Cardiac fibroblast (primary cell): ENCODE data around the gene BEST3.

Experiments used
- DNase-seq, 2 donors: peaks; one replicate each; pipeline versions ENCODE4 v3.0.0 to v3.0.0-alpha.2; 2010; ENCODE audit warnings: low read depth in 2 of 2
- H3K4me3 ChIP-seq, 2 donors: replicated peaks in 1 of 2; 1 replicate in 1 of 2; 2 replicates in 1 of 2; pipeline ENCODE4 v1.5.1; 2011; ENCODE audit warnings: low read depth in 2 of 2, low read length in 2 of 2, mild to moderate bottlenecking in 2 of 2, moderate library complexity in 1 of 2
- TF ChIP-seq, protein P1 (sequence below): IDR thresholded peaks from one replicate; pipeline ENCODE4 v1.5.1; 2011; ENCODE audit warnings: low read depth, mild to moderate bottlenecking, low read length, inconsistent platforms

Gene BEST3

DNA sequence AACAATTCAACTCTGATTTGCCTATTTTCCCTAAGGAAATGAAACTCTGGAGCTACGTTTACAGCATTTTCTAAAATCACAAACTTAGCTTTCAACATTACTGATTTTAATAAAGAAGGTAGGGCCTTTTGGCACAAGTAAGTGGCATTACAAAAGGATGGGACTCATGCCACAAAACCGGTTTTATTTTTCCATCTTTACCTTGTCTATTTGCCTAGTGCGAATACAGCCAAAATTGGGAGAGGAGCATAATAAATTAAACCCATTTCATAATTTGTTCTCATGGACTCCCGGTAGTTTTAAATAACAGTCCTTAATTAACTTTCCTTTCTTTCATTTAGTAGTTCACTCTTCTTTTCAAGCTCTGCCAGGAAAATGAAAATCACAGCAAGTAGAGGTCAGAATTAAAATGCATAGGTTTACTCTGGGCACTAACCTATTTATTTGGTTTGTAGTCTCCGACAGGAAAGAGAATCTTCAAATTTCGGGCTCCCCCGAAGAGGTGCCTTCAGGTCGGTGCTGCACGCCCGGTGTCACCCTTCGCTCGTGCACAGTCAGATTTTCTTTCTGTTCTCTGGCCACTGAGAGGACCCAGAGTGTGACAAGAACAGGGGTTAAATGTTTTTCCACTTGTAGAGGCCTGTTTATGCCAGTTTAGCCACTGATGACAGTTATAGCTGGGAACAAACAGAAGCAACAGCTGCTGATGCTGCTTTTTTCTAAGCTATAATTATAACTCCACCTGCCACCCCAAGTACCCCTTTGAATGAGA is at the start of gene BEST3:
TSS of gene BEST3 (minus strand) at position 535 of the 772 bp plus-strand sequence. CDS start 1,505 bp downstream, outside the sequence.
- no peak within 1 kb of the TSS for H3K4me3 ChIP-seq
- no peak for DNase-seq
- TF ChIP-seq, protein P1, sequence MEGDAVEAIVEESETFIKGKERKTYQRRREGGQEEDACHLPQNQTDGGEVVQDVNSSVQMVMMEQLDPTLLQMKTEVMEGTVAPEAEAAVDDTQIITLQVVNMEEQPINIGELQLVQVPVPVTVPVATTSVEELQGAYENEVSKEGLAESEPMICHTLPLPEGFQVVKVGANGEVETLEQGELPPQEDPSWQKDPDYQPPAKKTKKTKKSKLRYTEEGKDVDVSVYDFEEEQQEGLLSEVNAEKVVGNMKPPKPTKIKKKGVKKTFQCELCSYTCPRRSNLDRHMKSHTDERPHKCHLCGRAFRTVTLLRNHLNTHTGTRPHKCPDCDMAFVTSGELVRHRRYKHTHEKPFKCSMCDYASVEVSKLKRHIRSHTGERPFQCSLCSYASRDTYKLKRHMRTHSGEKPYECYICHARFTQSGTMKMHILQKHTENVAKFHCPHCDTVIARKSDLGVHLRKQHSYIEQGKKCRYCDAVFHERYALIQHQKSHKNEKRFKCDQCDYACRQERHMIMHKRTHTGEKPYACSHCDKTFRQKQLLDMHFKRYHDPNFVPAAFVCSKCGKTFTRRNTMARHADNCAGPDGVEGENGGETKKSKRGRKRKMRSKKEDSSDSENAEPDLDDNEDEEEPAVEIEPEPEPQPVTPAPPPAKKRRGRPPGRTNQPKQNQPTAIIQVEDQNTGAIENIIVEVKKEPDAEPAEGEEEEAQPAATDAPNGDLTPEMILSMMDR = no peak

DNA sequence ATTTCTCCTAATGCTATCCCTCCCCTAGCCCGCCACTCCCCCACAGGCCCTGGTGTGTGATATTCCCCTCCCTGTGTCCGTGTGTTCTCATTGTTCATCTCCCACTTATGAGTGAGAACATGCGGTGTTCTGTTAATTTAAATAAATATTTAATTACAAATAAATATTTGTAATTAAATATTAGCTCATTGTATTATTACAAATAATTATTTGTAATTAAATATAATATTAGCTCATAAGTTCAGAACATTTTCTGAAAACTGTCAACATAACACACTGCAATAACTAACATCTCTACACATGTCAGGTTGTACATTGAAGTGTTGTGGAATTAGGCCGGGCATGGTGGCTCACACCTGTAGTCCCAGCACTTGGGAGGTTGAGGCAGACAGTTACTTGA is 45.0 kb upstream of the BEST3 start:
- TF ChIP-seq, protein P1 = no peak
- no peak for DNase-seq
- H3K4me3 ChIP-seq = no peak overlapping the region

DNA sequence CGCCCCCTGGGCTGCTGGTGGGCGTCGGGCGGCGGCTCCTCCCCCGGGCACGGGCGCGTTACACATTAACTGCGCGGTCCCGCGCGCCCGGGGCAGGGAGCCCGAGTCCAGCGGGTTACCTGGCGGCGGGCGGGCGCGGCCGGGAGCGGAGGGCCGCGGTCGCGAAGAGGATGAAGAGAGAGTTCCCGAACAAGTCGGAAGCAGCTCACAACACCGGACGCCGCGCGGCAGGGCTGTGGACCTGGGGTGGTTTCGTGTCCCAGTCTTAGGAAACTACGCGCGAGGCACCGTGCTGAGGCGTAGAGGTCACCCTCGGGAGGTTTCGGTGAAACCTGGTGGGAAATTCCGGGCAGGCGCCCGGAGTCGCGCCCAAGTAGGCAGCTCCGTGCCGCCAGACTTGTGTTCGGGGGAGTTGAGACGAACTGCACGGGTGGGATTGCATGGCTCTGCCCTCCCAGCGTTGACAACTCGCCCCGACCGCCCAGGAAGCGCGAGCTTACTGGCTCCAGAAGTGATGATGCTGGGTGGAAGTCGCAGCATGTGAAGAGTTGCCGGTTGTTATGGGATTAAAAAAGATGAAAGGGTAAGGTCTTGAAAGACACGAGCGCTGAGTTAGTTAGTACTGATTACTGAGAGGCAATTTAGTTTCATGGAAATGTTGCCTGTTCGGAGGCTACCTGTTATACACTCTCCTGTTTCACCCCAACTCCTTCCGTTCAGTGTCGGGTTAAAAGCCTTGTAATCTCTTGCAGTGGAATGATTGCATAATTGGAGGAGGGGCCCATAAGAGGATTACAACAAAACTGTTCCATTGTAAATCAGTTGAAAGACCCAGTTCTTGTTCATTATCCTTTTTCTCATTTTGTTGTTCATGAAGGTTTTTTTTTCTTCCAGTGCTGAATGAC is 40.4 kb upstream of the BEST3 start:
- TF ChIP-seq, protein P1 = no peak
- peak; percentile 35 to 49 for DNase-seq
- peak overlapping the region; percentile 68 to 80 for H3K4me3 ChIP-seq

DNA sequence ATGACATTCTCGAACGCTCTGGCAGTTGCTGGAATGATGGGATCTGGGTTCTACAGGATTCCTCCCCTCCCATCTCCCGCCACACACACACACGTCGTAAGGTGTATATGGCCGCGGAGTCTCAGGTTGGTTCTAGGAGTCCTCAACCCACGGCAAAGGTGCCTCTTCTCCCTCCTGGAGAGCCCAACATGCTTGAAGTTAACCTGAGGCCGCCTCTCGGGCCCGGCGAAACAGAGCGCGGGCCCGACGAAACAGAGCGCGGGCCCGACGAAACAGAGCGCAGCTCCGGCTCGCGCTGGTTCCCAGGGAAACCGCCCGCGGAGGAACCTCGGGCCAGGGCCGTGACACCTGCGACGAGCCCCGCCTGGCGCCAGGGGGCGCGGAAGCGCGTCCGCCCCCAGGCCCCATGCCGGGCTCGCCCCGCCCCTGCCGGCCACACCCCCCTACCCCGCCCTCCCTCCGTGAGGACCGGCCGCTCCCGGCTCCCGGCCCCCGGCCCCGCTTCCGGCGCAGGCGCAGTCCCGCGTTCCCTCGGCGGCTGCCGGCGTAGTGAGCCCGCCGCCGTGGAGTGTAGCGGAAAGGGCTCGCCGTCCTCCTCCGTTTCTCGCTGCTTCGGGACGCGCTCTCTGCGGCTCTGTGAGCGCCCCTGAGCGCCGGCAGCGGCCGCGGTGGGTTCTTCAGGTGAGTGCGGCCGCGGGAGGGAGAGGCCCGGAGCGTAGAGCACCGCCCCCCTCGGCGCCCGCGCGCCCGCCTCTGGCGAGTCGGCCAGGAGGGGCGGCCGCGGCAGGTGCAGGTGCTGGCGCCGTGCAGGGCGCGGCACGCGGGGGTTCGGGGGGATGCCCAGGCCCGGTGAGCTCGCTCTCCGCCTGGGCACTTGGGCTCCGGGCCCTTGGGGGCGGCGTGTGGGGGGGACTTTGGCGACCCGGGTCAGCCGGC is 39.5 kb upstream of the BEST3 start, which contains the start of gene RAB3IP:
TSS of gene RAB3IP (plus strand) at position 510 of the 936 bp plus-strand sequence. CDS start 16,549 bp downstream, outside the sequence.
- peak; percentile 74 to 83 for DNase-seq
- TF ChIP-seq, protein P1 = peak; percentile 13
- peak within 1 kb of the TSS; percentile 68 to 80 for H3K4me3 ChIP-seq

DNA sequence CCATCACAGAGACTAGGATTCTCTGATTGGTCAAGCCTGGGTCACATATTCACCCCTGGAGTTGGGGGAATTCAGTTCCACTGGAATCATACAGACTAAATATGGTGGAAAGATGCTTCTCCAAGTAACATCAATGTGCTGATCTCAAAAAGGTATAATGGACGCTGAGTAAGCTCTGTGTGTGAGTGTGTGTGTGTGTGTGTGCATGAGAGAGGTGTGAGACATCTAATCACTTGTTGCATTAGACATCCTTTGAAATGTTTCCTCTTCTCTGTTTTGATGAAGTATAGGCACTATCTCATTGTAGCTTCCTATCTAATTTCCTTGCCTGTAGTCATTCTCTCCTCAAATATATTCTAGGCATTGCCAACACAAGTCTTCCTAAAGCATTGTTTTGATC is 34.5 kb upstream of the BEST3 start:
- TF ChIP-seq, protein P1 = no peak
- no peak for DNase-seq
- no peak overlapping the region for H3K4me3 ChIP-seq

DNA sequence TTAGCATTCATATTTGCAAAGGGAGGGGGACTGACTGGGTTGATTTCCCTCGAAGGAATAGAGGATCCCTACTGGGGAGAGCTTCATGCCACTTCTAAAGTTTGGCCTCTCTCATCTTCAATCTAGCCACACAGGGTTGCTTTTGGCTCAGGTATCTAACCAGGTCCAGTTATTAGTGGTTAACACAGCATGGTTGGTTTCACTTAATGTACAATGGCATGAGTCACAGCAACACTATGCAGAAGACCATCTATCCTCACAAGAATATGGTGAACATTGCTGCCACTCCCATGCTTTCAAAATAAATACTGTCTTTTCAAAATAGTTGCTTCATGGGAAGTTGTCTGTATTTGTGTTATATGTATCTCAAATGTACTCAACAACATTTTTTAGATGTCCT is 33.0 kb upstream of the BEST3 start:
- TF ChIP-seq, protein P1 = no peak
- no peak overlapping the region for H3K4me3 ChIP-seq
- peak in 1 of 2 donors; percentile 40 for DNase-seq
